Activated CD8-positive, alpha-beta memory T cell treated with anti-CD3 and anti-CD28 coated beads, Interleukin-2, amount 50 U/mL, for 24 hours (primary cell): ENCODE data around the gene BABAM2.

Experiments used
- DNase-seq: peaks from one replicate; pipeline ENCODE4 v3.0.0-alpha.2; 2020; ENCODE audit errors: extremely low read depth

The BABAM2 gene

GRCh38 chr2:28312307-28313219, 422.0 kb downstream of the BABAM2 start:
- DNase-seq: no peak

- DNase-seq: no peak
Measured at GRCh38 chr2:28313220-28313784, 422.8 kb downstream of the BABAM2 start.

- no peak for DNase-seq
Measured at GRCh38 chr2:28314968-28315367, 424.4 kb downstream of the BABAM2 start.

GRCh38 chr2:28316546-28317335, 426.2 kb downstream of the BABAM2 start:
- no peak for DNase-seq

- no peak for DNase-seq
Measured at GRCh38 chr2:28317390-28317789, 426.9 kb downstream of the BABAM2 start.

GRCh38 chr2:28318023-28318422, 427.5 kb downstream of the BABAM2 start:
- no peak for DNase-seq

GRCh38 chr2:28318462-28319117, 428.1 kb downstream of the BABAM2 start:
- DNase-seq: no peak

GRCh38 chr2:28319118-28320008, 428.8 kb downstream of the BABAM2 start:
- DNase-seq: no peak

GRCh38 chr2:28320009-28320365, 429.5 kb downstream of the BABAM2 start:
- no peak for DNase-seq

GRCh38 chr2:28320371-28320770, 429.8 kb downstream of the BABAM2 start:
- no peak for DNase-seq

GRCh38 chr2:28321426-28321825, 430.9 kb downstream of the BABAM2 start:
- no peak for DNase-seq

- no peak for DNase-seq
Measured at GRCh38 chr2:28322051-28322450, 431.5 kb downstream of the BABAM2 start.

GRCh38 chr2:28322456-28322855, 431.9 kb downstream of the BABAM2 start:
- no peak for DNase-seq

GRCh38 chr2:28322981-28323396, 432.5 kb downstream of the BABAM2 start:
- no peak for DNase-seq

GRCh38 chr2:28325173-28325566, 434.6 kb downstream of the BABAM2 start:
- no peak for DNase-seq

GRCh38 chr2:28325567-28326468, 435.3 kb downstream of the BABAM2 start:
- no peak for DNase-seq

- DNase-seq: no peak
Measured at GRCh38 chr2:28326469-28326805, 435.9 kb downstream of the BABAM2 start.

- DNase-seq: no peak
Measured at GRCh38 chr2:28326881-28327505, 436.5 kb downstream of the BABAM2 start.

- DNase-seq: no peak
Measured at GRCh38 chr2:28327581-28327955, 437.0 kb downstream of the BABAM2 start.
